ENCODE results near the gene FAT2.

The FAT2 gene

DNA sequence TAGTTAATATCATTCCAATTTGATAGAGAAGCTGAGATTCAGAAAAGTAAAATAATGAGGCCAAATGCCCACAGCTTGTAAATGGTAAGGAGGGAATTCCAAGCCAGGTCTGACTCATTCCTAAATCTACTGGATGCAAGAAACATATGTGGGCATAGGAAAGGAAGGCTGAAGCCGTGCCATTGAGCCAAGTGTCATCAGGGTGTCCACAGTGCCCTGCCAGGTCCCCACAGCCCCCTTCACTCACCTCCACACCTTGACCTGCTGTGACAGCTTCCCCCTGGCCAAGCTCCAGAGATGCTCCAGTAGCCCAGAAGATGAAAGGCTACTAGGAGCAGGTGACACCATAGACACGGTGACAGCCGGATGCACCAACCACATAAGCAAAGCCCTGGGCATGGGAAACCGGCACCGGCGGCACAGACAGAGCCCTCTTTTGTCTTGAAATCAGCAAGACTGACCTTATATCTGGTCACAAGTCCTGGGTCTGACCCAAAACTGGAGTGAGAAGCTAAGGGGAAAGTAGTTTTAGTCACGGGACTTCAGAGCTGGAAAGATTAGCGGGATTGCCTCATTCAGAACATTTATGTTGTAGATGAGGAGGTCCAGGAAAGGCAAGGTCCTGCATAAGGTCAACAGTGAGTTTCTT, 20.1 kb upstream of the FAT2 start:
- Mint-ChIP-seq H3K4me1 (peaks cover 15% of the 10 kb centered on the region), H3K27me3 (ENCODE audit: low read depth) (peaks cover 4% of the 10 kb centered on the region), H3K4me3 (no peak overlapping the region), H3K36me3 (ENCODE audit: low read depth) (no peaks in the 10 kb centered on the region), H3K9me3 (no peaks in the 10 kb centered on the region), H3K27ac (no peak overlapping the region)
- TF ChIP-seq, protein P1, sequence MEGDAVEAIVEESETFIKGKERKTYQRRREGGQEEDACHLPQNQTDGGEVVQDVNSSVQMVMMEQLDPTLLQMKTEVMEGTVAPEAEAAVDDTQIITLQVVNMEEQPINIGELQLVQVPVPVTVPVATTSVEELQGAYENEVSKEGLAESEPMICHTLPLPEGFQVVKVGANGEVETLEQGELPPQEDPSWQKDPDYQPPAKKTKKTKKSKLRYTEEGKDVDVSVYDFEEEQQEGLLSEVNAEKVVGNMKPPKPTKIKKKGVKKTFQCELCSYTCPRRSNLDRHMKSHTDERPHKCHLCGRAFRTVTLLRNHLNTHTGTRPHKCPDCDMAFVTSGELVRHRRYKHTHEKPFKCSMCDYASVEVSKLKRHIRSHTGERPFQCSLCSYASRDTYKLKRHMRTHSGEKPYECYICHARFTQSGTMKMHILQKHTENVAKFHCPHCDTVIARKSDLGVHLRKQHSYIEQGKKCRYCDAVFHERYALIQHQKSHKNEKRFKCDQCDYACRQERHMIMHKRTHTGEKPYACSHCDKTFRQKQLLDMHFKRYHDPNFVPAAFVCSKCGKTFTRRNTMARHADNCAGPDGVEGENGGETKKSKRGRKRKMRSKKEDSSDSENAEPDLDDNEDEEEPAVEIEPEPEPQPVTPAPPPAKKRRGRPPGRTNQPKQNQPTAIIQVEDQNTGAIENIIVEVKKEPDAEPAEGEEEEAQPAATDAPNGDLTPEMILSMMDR (IDR thresholded peaks at IDR 0.05; ENCODE audit: unreplicated experiment in 3 of 3), result no peak

DNA sequence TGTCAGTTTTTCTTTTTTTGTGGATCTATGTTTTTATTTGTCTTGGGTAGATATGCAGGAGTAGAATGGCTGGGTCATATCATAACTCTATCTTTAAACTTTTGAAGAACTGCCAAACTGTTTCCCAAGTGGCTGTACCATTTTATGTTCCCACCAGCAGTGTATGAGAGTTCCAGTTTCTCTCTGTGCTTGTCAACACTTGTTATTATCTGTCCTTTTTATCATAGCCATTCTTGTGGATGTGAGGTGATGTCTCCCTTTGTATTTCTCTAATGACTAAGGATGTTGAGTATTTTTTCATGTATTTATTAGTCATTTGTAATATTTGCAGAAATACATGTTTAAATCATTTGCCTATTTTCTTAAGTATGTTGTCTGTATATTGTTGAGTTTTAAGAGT, 17.4 kb upstream of the FAT2 start:
- H3K4me3 Mint-ChIP-seq, result no peak overlapping the region
- no peaks in the 10 kb centered on the region for H3K36me3 Mint-ChIP-seq (ENCODE audit: low read depth)
- H3K27ac Mint-ChIP-seq, result no peak overlapping the region

DNA sequence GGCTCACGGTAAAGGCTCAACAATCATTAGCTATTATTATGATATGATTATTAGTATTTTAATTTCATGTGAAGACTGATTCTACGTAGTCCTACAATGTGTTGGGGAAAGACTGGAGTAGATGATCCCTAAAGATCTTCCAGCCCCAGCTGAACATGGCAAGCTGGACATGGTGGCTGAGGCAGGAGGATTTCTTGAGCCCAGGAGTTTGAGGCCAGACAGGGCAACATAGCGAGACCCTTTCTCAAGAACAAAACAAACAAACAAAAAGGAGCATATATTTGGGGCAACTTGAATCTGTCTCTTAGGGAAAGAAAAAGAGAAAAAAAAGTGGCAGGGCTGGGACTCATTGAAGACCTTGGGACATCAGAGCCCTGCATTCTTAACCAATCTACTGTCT, 16.2 kb upstream of the FAT2 start:
- Mint-ChIP-seq H3K4me3 (no peak overlapping the region), H3K4me1 (peaks cover 4% of the 10 kb centered on the region), H3K27ac (no peak overlapping the region), H3K27me3 (ENCODE audit: low read depth) (peaks cover 32% of the 10 kb centered on the region), H3K9me3 (no peaks in the 10 kb centered on the region), H3K36me3 (ENCODE audit: low read depth) (no peaks in the 10 kb centered on the region)
- TF ChIP-seq, protein P1 (IDR thresholded peaks at IDR 0.05; ENCODE audit: unreplicated experiment in 3 of 3), result no peak

More for the DNA sequence above, 17.4 kb upstream of the FAT2 start:
- TF ChIP-seq, protein P1 (IDR thresholded peaks at IDR 0.05; ENCODE audit: unreplicated experiment in 3 of 3), result no peak
- H3K4me1 Mint-ChIP-seq, result peaks cover 13% of the 10 kb centered on the region
- H3K27me3 Mint-ChIP-seq (ENCODE audit: low read depth), result peaks cover 26% of the 10 kb centered on the region
- no peaks in the 10 kb centered on the region for H3K9me3 Mint-ChIP-seq

DNA sequence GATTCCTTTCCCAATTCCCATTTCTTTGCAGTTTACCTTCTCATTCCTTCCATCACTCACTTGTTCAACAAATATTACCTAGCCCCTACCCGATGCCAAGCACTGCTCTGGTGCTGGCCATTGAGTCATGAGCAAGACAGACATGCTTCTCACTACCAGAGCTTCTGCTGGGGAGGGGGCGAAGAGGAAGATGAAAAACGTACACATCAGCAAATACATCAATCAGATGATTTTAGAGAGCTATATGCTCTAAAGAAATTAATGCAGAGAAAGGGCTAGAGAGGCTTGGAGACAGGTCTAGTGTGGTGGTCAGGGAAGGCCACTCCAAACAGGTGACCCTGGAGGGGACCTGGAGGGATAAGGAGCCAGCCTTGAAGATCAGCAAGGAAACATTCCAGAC, 14.4 kb upstream of the FAT2 start:
- Mint-ChIP-seq H3K9me3 (no peaks in the 10 kb centered on the region), H3K4me1 (no peaks in the 10 kb centered on the region), H3K36me3 (ENCODE audit: low read depth) (no peaks in the 10 kb centered on the region), H3K4me3 (no peak overlapping the region), H3K27me3 (ENCODE audit: low read depth) (peaks cover 28% of the 10 kb centered on the region), H3K27ac (no peak overlapping the region)
- TF ChIP-seq, protein P1 (IDR thresholded peaks at IDR 0.05; ENCODE audit: unreplicated experiment in 3 of 3), result no peak

- no peak overlapping the region for H3K27ac Mint-ChIP-seq
- no peaks in the 10 kb centered on the region for H3K36me3 Mint-ChIP-seq (ENCODE audit: low read depth)
- no peak overlapping the region for H3K4me3 Mint-ChIP-seq
- peaks cover 28% of the 10 kb centered on the region for H3K27me3 Mint-ChIP-seq (ENCODE audit: low read depth)
- peaks cover 11% of the 10 kb centered on the region for H3K4me1 Mint-ChIP-seq
- TF ChIP-seq, protein P1 (IDR thresholded peaks at IDR 0.05; ENCODE audit: unreplicated experiment in 3 of 3), result no peak
- H3K9me3 Mint-ChIP-seq, result no peaks in the 10 kb centered on the region
These were observed 11.7 kb upstream of the FAT2 start for GRCh38 chr5:151602806-151603205.

GRCh38 chr5:151601391-151601790, 10.3 kb upstream of the FAT2 start:
- Mint-ChIP-seq H3K4me3 (no peak overlapping the region), H3K27ac (no peak overlapping the region)

More at GRCh38 chr5:151601391-151601790, 10.3 kb upstream of the FAT2 start:
- TF ChIP-seq, protein P1 (IDR thresholded peaks at IDR 0.05; ENCODE audit: unreplicated experiment in 3 of 3), result no peak
- peaks cover 28% of the 10 kb centered on the region for H3K27me3 Mint-ChIP-seq (ENCODE audit: low read depth)
- no peaks in the 10 kb centered on the region for H3K36me3 Mint-ChIP-seq (ENCODE audit: low read depth)
- no peaks in the 10 kb centered on the region for H3K9me3 Mint-ChIP-seq
- peaks cover 25% of the 10 kb centered on the region for H3K4me1 Mint-ChIP-seq

All from nephron (organoid).